Tibial artery (tissue), 4 donors: ENCODE measurements around the gene PIBF1.
"Not testable (repeated sequence)": the region's sequence is repeated elsewhere in the genome, so short reads cannot be mapped to it uniquely, and the experiment has no call there.

Experiments
- DNase-seq, 2 donors: peaks; one replicate each; pipeline ENCODE4 v3.0.0-alpha.2; 2019
- H3K27ac ChIP-seq, 2 donors: fragments of 200-600 bp; sonication (generic) in 1 of 2; 1 replicate in 1 of 2; 2 replicates in 1 of 2; pipeline ENCODE4 v1.5.1; 2018 to 2019; ENCODE audit warnings: mild to moderate bottlenecking in 1 of 2
- H3K27me3 ChIP-seq, 2 donors: fragments of 200-600 bp; sonication (generic) in 1 of 2; one replicate each; pipeline versions ENCODE4 v1.5.1 to v1.6.0; 2016 to 2019
- H3K36me3 ChIP-seq, 3 donors: fragments of 200-600 bp; sonication (generic) in 2 of 3; one replicate each; pipeline ENCODE4 v1.5.1; 2016 to 2019; ENCODE audit warnings: mild to moderate bottlenecking in 2 of 3
- H3K4me1 ChIP-seq, 4 donors: fragments of 200-600 bp; sonication (generic) in 2 of 4; 1 replicate in 3 of 4; 2 replicates in 1 of 4; pipeline ENCODE4 v1.5.1; 2016 to 2019
- H3K4me3 ChIP-seq, 2 donors: fragments of 200-600 bp; sonication (generic) in 1 of 2; 1 replicate in 1 of 2; 2 replicates in 1 of 2; pipeline ENCODE4 v1.5.1; 2018 to 2019; ENCODE audit warnings: mild to moderate bottlenecking in 2 of 2
- H3K9me3 ChIP-seq, 3 donors: fragments of 200-600 bp; sonication (generic) in 1 of 3; one replicate each; pipeline ENCODE4 v1.5.1; 2016 to 2019
- CTCF ChIP-seq, 2 experiments: fragments of 200-600 bp in 1 of 2; fragments of 450-650 bp in 1 of 2; IDR thresholded peaks; one replicate each; pipeline ENCODE4 v1.5.1; 2017 to 2019; ENCODE audit warnings: antibody characterized with exemption in 2 of 2, mild to moderate bottlenecking in 1 of 2, moderate library complexity in 1 of 2
- intact Hi-C: fragments of 100-400 bp; cut with DNase I; formaldehyde crosslinking; loops from one replicate; pipeline ENCODE4 v1.15.0; 2023; ENCODE audit warnings: low total_unique reads

PIBF1 gene

GRCh38 chr13:72823724-72824123 is 41.8 kb downstream of the PIBF1 start:
- Histone ChIP-seq H3K4me1 (no peaks in the 10 kb centered on the region), H3K27ac (no peak overlapping the region), H3K4me3 (no peak overlapping the region), H3K9me3 (no peaks in the 10 kb centered on the region), H3K36me3 (peaks cover 11 to 19% (median 13%) of the 10 kb centered on the region in 3 donors), H3K27me3 (no peaks in the 10 kb centered on the region)
- DNase-seq: no peak
- intact Hi-C loops: no loop called here
- TF ChIP-seq CTCF (IDR thresholded peaks at IDR 0.05): no peak

DNA sequence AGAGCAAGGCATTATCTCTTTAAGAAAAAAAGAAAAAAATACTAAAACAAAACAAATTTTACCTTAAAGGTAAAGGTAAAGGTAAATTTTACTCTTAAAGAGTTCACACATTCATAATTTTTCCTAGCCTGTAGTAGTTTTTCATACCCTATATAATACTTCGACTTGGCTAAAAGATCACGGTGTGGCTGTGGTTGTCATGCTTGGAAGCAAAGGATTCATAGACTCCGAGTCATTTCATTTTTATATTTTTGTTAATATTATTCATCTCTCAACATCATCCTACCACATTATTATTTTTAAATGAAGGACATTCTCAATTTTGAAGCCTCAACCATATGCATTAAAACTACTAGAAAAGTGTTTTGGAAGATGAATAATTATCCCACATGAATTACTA is 52.7 kb downstream of the PIBF1 start:
- no peaks in the 10 kb centered on the region for H3K9me3 ChIP-seq
- intact Hi-C loops: no loop called here
- no peak overlapping the region for H3K4me3 ChIP-seq
- DNase-seq: no peak
- H3K4me1 ChIP-seq: no peaks in the 10 kb centered on the region
- peaks cover 19 to 36% (median 28%) of the 10 kb centered on the region in 3 donors for H3K36me3 ChIP-seq
- H3K27ac ChIP-seq: no peak overlapping the region
- no peak for TF ChIP-seq CTCF (IDR thresholded peaks at IDR 0.05)
- H3K27me3 ChIP-seq: no peaks in the 10 kb centered on the region

DNA sequence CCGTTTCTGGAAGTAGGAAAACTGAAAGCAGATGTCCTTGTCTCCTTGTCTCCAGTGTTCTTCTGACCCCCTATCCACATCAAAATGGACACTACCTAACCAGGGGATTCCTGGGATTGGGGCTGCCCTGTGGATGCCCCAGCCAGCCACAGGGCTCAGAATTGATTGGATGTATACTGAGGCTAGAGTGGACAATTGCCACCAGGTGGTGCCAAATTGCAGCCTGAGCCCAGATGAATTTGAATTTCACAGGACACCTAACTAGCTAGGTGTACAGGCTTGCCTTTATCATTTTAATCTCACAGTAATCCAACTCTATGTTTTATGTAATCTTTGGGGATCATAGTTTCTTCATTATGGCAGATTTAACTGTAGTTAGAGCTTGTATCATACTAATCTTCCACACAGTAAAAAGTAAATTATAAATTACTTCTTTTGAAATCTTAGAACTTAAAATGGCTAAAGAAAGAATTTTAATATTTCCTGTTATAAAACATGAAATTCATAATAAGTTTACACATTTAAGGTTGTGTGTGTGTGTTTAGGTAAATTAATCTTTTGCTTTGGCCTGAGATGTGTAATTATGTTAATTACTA is 58.0 kb downstream of the PIBF1 start:
- intact Hi-C loops: no loop called here
- H3K36me3 ChIP-seq: peaks cover 17 to 25% (median 23%) of the 10 kb centered on the region in 3 donors
- H3K9me3 ChIP-seq: no peaks in the 10 kb centered on the region
- peak; percentile 28 to 43 for TF ChIP-seq CTCF (IDR thresholded peaks at IDR 0.05)
- no peaks in the 10 kb centered on the region for H3K27me3 ChIP-seq
- no peak overlapping the region for H3K4me3 ChIP-seq
- no peaks in the 10 kb centered on the region for H3K4me1 ChIP-seq
- DNase-seq: no peak
- H3K27ac ChIP-seq: no peak overlapping the region

DNA sequence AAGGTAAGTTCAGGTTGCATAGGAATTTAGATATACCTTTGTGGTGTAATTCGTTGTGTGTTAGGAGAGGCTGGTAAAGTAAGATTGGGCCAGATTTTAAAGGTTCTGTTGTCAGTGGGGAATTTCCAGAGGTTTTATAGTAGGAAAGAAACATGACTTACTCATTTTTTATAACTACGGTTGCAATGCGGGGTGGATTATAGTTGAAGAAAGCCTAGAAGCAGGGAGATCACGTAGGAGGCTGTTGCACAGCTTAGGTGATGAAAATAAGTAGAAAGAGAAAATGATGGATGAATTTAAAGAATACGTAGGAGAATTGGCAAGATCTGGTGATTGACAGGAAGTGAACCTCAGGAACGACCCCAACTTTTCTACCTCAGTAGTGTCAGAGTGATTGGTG is 61.1 kb downstream of the PIBF1 start:
- no peak for TF ChIP-seq CTCF (IDR thresholded peaks at IDR 0.05)
- H3K27ac ChIP-seq: no peak overlapping the region
- H3K9me3 ChIP-seq: no peaks in the 10 kb centered on the region
- no peaks in the 10 kb centered on the region for H3K4me1 ChIP-seq
- no peak overlapping the region for H3K4me3 ChIP-seq
- intact Hi-C loops: no loop called here
- peaks cover 14 to 27% (median 20%) of the 10 kb centered on the region in 3 donors for H3K36me3 ChIP-seq
- H3K27me3 ChIP-seq: no peaks in the 10 kb centered on the region
- no peak for DNase-seq

DNA sequence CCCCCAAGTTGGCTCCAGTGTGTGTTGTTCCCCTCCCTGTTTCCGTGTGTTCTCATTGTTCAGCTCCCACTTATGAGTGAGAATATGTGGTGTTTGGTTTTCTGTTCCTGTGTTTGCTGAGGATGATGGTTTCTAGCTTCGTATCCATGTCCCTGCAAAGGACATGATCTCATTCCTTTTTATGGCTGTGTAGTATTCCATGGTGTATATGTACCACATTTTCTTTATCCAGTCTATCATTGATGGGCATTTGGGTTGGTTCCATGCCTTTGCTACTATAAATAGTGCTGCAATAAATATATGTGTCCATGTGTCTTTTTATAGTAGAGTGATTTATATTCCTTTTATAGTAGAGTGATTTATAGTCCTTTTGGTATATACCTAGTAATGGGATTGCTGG is 63.2 kb downstream of the PIBF1 start:
- peaks cover 14 to 33% (median 20%) of the 10 kb centered on the region in 3 donors for H3K36me3 ChIP-seq
- H3K4me3 ChIP-seq, H3K9me3 ChIP-seq, DNase-seq, intact Hi-C loops, H3K27ac ChIP-seq, H3K27me3 ChIP-seq, H3K4me1 ChIP-seq: not testable (repeated sequence)

- Histone ChIP-seq H3K4me3 (no peak overlapping the region), H3K27ac (no peak overlapping the region), H3K4me1 (no peaks in the 10 kb centered on the region), H3K27me3 (no peaks in the 10 kb centered on the region), H3K9me3 (no peaks in the 10 kb centered on the region), H3K36me3 (peaks cover 15 to 39% (median 28%) of the 10 kb centered on the region in 3 donors)
- intact Hi-C loops: no loop called here
- TF ChIP-seq CTCF (IDR thresholded peaks at IDR 0.05): no peak
- no peak for DNase-seq
Observed at GRCh38 chr13:72849571-72849970, 67.6 kb downstream of the PIBF1 start.
